ENCODE data around the gene KIF19. TPM values are rescaled to one million over a fixed set of nuclear protein-coding genes. Genes with fewer than 3 reads are reported as not detected.
A peak's percentile ranks its signal among the peaks of the same experiment; 100 is the strongest.

Gene KIF19
- total RNA-seq, 4 donors from 2014 or later: 0.94 to 7.7 (median 2.2) TPM

DNA sequence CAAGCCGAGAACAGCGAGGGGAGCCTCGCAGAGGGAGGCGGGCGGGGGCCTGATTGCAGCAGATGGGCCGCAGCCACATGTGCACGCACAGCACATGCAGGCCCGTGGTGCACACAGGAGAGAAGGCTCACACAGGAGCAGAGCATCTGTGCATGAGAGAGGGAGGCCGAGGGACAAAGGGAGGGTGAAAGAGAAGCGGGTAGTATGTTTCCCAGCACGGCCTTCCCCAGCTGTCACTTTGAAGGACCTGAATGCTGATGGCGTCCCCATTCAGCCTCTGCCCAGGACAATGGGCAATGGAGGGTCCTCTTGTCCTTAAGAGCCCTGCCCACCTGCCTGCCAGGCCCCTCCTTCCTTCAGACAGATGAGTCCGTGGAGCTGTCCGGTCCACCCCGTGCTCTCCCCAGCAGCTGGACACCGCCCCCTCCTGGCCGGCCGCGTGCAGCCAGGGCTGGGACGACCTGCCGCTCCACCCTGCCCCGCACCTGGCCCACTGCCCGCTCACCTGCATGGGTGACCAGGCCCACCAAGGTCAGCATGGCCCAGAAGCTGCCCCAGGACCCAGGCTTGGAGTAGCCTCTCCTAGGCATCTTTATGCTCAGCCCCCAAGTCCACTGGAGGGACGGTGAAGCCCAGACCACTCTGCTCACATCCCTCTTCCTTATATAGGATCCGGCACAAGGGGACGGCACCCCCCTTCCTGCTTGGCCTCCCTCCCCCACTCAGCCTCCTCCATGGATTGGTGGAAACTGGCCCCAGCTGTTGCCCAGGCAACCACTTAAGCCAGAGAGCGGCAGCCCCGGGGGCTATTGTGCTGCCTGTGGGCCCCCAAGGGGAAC lies 35.4 kb downstream of the KIF19 start, which contains the start of gene BTBD17:
TSS of gene BTBD17 (minus strand) at position 639 of the 839 bp plus-strand sequence. CDS start at position 590, 49 bp downstream.
- intact Hi-C loops (cut with DNase I): loop anchor here (2.0 to 5.0 kb wide), 2 partner anchors 61 to 154 kb away; no protein-coding TSS in a partner anchor
- TF ChIP-seq POLR2A (IDR thresholded peaks at IDR 0.05): no peak
- TF ChIP-seq, protein P1, sequence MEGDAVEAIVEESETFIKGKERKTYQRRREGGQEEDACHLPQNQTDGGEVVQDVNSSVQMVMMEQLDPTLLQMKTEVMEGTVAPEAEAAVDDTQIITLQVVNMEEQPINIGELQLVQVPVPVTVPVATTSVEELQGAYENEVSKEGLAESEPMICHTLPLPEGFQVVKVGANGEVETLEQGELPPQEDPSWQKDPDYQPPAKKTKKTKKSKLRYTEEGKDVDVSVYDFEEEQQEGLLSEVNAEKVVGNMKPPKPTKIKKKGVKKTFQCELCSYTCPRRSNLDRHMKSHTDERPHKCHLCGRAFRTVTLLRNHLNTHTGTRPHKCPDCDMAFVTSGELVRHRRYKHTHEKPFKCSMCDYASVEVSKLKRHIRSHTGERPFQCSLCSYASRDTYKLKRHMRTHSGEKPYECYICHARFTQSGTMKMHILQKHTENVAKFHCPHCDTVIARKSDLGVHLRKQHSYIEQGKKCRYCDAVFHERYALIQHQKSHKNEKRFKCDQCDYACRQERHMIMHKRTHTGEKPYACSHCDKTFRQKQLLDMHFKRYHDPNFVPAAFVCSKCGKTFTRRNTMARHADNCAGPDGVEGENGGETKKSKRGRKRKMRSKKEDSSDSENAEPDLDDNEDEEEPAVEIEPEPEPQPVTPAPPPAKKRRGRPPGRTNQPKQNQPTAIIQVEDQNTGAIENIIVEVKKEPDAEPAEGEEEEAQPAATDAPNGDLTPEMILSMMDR (IDR thresholded peaks at IDR 0.05): peak; percentile 62 to 91 (median 74)
- H3K27ac ChIP-seq: peak within 1 kb of the TSS in 2 of 3 donors; percentile 10 to 24
- WGBS, 2 donors: 33 to 41% methylated on average over 23 to 25 of the region's 28 CpGs
- H3K9me3 ChIP-seq: no peaks in the 10 kb centered on the region
- no peaks in the 10 kb centered on the region for H3K36me3 ChIP-seq
- no peaks in the 10 kb centered on the region for H3K27me3 ChIP-seq
- peak; percentile 83 to 84 for DNase-seq
- no peak within 1 kb of the TSS for H3K4me3 ChIP-seq (replicated peaks in 1 of 3)
- H3K4me1 ChIP-seq: peaks cover 20 to 30% of the 10 kb centered on the region in 2 donors

DNA sequence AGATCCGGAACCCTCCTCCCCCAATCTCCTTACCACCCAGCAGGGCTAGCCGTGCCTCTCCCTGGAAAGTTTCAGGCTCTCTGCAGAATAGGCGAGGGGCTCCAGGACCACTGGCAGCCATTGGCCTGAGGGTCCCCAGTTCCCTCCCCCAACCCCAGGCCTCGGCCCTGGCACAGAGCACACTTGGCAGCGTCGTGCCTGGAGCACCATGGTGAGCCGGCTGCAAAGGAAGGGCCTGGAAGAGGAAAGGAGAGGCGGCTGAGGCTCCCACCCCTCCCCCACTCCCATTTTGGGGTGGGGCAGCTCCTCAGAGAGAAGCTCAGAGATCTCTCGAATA lies 36.0 kb downstream of the KIF19 start:
- TF ChIP-seq, protein P1 (IDR thresholded peaks at IDR 0.05): no peak
- no peak for TF ChIP-seq POLR2A (IDR thresholded peaks at IDR 0.05)
- Histone ChIP-seq H3K27me3 (no peaks in the 10 kb centered on the region), H3K9me3 (no peaks in the 10 kb centered on the region), H3K27ac (peak overlapping the region in 2 of 3 donors; percentile 10 to 24), H3K4me1 (peaks cover 20 to 25% of the 10 kb centered on the region in 2 donors), H3K36me3 (no peaks in the 10 kb centered on the region), H3K4me3 (replicated peaks in 1 of 3) (no peak overlapping the region)
- WGBS, 2 donors: 4 to 6% methylated on average over 2 to 3 of the region's 9 CpGs
- no peak for DNase-seq
- intact Hi-C loops (cut with DNase I): loop anchor here (5.0 kb wide), 1 partner anchor 155 kb away; no protein-coding TSS in a partner anchor

DNA sequence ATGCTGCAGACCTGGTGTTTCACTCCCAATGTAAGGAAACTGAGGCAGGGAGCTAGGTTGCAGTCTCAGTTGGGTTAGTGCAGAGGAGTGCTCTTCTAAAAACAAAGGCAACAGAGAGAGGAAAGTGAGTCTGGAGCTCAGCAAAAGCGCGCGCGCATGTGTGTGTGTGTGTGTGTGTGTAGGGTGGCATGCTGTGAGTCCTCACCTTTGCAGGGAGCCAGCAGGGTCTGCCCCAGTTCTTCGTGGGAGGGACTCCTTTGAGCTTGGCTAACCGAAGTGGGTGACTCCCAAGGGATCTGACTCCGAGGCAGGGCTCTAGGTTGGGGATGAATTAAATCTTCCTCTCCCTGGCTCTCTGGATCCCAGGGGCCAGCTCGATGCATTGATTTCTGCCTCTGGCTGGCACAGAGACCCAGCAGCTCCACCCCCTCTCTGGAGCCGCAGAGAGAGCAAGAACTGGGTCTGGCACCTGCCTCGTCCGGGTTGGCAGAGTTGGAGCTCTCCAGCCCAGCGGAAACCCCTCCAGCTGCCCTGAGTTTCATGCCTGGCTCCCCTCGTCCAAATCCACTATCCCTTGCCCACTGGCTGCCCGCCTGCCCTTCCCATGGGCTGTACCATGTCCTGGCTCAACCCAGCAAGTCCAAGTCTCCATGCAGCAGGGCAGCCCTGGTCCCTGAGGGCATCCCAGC lies 36.9 kb downstream of the KIF19 start:
- intact Hi-C loops (cut with DNase I): loop anchor here (5.0 kb wide), 1 partner anchor 156 kb away; no protein-coding TSS in a partner anchor
- H3K4me1 ChIP-seq: peaks cover 20 to 22% of the 10 kb centered on the region in 2 donors
- H3K27ac ChIP-seq: no peak overlapping the region
- no peaks in the 10 kb centered on the region for H3K36me3 ChIP-seq
- no peak for TF ChIP-seq POLR2A (IDR thresholded peaks at IDR 0.05)
- H3K27me3 ChIP-seq: no peaks in the 10 kb centered on the region
- 27 to 29% methylated on average over 13 of the region's 14 CpGs for WGBS, 2 donors
- peak; percentile 91 for DNase-seq
- no peaks in the 10 kb centered on the region for H3K9me3 ChIP-seq
- no peak overlapping the region for H3K4me3 ChIP-seq (replicated peaks in 1 of 3)

DNA sequence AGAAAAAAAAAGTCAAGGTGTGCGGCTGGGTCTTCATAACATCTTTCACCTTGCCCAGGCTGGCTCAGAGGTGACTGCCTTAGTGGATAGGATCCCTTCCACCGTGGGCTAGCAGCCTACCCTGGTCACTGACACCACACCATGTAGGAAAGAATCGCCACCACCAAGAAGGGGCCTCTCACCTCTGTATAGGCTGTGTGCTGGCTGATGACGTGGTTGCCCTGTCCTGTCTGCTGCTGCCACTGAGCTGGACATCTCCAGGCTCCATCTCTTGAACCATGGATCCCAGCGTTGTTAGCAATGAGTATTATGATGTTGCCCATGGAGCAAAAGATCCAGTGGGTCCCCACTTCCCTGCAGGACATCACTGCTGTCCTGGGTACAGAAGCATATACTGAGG lies 41.2 kb downstream of the KIF19 start, which contains the start of gene GPR142:
TSS of gene GPR142 (plus strand) at position 301 of the 400 bp plus-strand sequence. CDS start 2,035 bp downstream, outside the sequence.
- H3K4me3 ChIP-seq (replicated peaks in 1 of 3): no peak within 1 kb of the TSS
- no peaks in the 10 kb centered on the region for H3K9me3 ChIP-seq
- DNase-seq: no peak
- whole genome bisulfite sequencing, 2 donors: 91 to 95% methylated on average over 4 to 5 of the region's 5 CpGs
- no peaks in the 10 kb centered on the region for H3K27me3 ChIP-seq
- no peak within 1 kb of the TSS for H3K27ac ChIP-seq
- no peak for TF ChIP-seq POLR2A (IDR thresholded peaks at IDR 0.05)
- TF ChIP-seq, protein P1 (IDR thresholded peaks at IDR 0.05): no peak
- H3K36me3 ChIP-seq: no peaks in the 10 kb centered on the region
- intact Hi-C loops (cut with DNase I): no loop called here
- H3K4me1 ChIP-seq: peaks cover 9 to 17% of the 10 kb centered on the region in 2 donors

DNA sequence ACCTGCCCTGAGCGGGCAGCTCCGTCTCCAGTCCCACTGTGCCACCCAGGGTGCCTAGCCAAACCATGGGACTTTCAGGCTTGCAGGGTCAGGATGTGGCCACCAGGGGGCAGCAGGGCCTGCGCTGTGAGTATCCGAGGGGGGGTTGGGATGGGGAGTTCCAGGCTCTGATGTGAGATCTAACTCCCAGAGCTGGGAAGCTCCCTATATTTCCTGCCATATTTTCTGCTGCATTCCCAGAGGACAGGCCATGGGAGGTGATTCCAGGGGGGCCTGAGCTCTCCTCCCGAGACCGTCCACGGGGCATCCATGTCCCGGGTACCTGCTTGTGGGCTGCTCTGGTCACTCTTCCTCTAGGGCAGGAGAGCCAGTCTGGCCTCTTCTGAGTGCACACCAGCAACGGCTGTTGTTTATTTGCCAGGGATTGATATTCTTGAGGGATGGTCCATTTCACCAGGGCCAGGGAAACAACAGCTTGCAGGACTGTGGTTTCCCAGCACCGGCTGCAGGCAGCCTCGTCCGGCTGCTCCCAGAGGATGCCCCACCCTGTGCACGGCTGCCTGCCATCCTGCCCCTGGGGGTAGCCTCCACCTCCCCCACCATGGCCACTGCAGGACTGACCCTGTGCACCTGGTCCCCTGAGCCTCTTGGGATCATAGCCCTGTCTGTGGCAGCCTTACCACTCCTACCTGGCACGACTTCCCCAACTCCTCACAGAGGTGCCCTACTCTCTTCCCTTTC lies 42.5 kb downstream of the KIF19 start:
- Histone ChIP-seq H3K27me3 (no peaks in the 10 kb centered on the region), H3K4me3 (replicated peaks in 1 of 3) (no peak overlapping the region), H3K9me3 (no peaks in the 10 kb centered on the region), H3K27ac (no peak overlapping the region), H3K36me3 (no peaks in the 10 kb centered on the region), H3K4me1 (peaks cover 0 to 11% of the 10 kb centered on the region in 2 donors)
- peak; percentile 68 to 74 for DNase-seq
- WGBS, 2 donors: 26 to 29% methylated on average over 8 to 12 of the region's 14 CpGs
- intact Hi-C loops (cut with DNase I): no loop called here
- no peak for TF ChIP-seq POLR2A (IDR thresholded peaks at IDR 0.05)
- TF ChIP-seq, protein P1 (IDR thresholded peaks at IDR 0.05): peak; percentile 78 to 99 (median 89)

Measured in thyroid gland (tissue), 4 donors.